Measurements from ENCODE around the gene AMER1. TPM values are rescaled to one million over a fixed set of nuclear protein-coding genes. Genes with fewer than 3 reads are reported as not detected.

Gene AMER1
- 10.2 and 11.9 TPM in 2 replicates for total RNA-seq (2013; cell fraction: nucleolus; rRNA removed)
- total RNA-seq (2014; rRNA removed) (5.4 and 5.5 TPM in 2 replicates), total RNA-seq (2014; rRNA removed; fragmentation: Illumina TruSeq; extraction: Trizol) (4.8 and 5.3 TPM in 2 replicates), total RNA-seq (2021) (6.2 and 6.3 TPM in 2 replicates), polyA plus RNA-seq (2011; rRNA removed) (3.1 and 3.7 TPM in 2 replicates), polyA plus RNA-seq (2014; fragmentation: Illumina TruSeq; extraction: Trizol) (5.7 and 6.1 TPM in 2 replicates), polyA plus RNA-seq (2014; fragmentation: Nextera tagmentation; extraction: Ambion mirVana) (under 1 TPM; 0.31 to 0.40 TPM), polyA plus RNA-seq (2014; rRNA removed) (4.3 and 4.7 TPM in 2 replicates), polyA plus RNA-seq (2016; fragmentation: Nextera tagmentation; extraction: Ambion mirVana) (under 1 TPM; 0.16 to 0.23 TPM), polyA minus RNA-seq (2011; rRNA and poly(A)+ RNA removed) (6.4 and 8.7 TPM in 2 replicates), Bru-seq, nascent RNA (percentile 65 among the genes with signal in this experiment), BruChase-seq, experiment 1, labeled RNA remaining after a 6-hour chase (percentile 64 among the genes with signal in this experiment), BruChase-seq, experiment 2, labeled RNA remaining after a 2-hour chase (percentile 76 among the genes with signal in this experiment)
- polyA plus RNA-seq (2011; ENCODE audit: low read depth) = 1.6 TPM
- 3.4 and 3.6 TPM in 2 replicates for polyA plus RNA-seq (2011; cell fraction: cytosol; rRNA removed)
- 6.0 and 7.2 TPM in 2 replicates for polyA plus RNA-seq (2011; cell fraction: nucleus; rRNA removed)
- polyA plus RNA-seq (2012) = 2.2 TPM in 2 replicates
- polyA minus RNA-seq (2011; cell fraction: cytosol; rRNA and poly(A)+ RNA removed) = 2.3 and 2.5 TPM in 2 replicates
- polyA minus RNA-seq (2011; cell fraction: nucleus; rRNA and poly(A)+ RNA removed) = 4.6 and 7.0 TPM in 2 replicates
- long read RNA-seq, experiment 1 = 0 reads
- long read RNA-seq, experiment 2 = 0 reads

DNA sequence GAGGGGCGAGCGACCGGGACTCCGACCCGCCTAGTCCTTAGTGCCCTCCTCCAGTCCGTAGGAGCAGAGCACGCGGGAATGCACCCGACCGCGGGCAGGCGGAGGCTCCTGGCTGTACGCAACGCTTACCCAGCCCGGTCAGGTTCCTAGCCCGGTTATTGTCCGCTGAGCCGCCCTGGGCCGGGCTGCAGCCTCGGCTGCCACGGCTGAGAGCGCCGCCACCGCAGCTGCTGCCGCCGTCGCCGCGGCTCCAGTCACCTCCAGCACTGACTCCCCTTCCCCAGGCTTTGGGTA lies at the start of gene AMER1:
Gene AMER1 (minus strand): TSS at position 268 of the 294 bp plus-strand sequence. CDS start 12,422 bp downstream, outside the sequence.
- CTCF ChIA-PET = no interaction called here
- Histone ChIP-seq H3K79me2 (ENCODE audit: control insufficient read depth, insufficient read depth, low read length) (peaks cover 7% of the 10 kb centered on the region), H3K27ac (ENCODE audit: control insufficient read depth, insufficient read depth) (peak within 1 kb of the TSS; percentile 84), H4K20me1 (ENCODE audit: control insufficient read depth, insufficient read depth) (no peaks in the 10 kb centered on the region), H3K36me3 (ENCODE audit: control insufficient read depth in 2 of 2, insufficient read depth in 2 of 2, low read length in 1 of 2) (no peaks in the 10 kb centered on the region), H3K9me3 (replicated peaks; ENCODE audit: control insufficient read depth, insufficient read depth, low read length) (no peaks in the 10 kb centered on the region), H3K9ac (ENCODE audit: control insufficient read depth, insufficient read depth, low read length) (peak within 1 kb of the TSS; percentile 62), H3K4me1 (ENCODE audit: control insufficient read depth, insufficient read depth, low read length) (no peaks in the 10 kb centered on the region; the same call in 1 of the 2 replicates), H2AFZ (ENCODE audit: control insufficient read depth, low read depth, low read length) (peak within 1 kb of the TSS; percentile 78), H3K27me3 (replicated peaks in 1 of 2; ENCODE audit: control insufficient read depth in 2 of 2, insufficient read depth in 2 of 2, low read length in 1 of 2) (no peaks in the 10 kb centered on the region), H3K4me2 (ENCODE audit: control insufficient read depth, insufficient read depth) (peak within 1 kb of the TSS; percentile 73), H3K4me3 (peak within 1 kb of the TSS; percentile 76)
- SMC1A ChIA-PET (ENCODE audit: uncharacterized antibody, unreplicated experiment) = interaction anchor here (2.3 kb wide), 1 partner anchor 17 kb away, joined by 6 read pairs; no protein-coding TSS in a partner anchor
- FAIRE-seq = no peak
- ATAC-seq = peak; percentile 68
- RAD21 ChIA-PET (ENCODE audit: unreplicated experiment) = interaction anchor here (1.7 to 2.1 kb wide), 2 partner anchors 35 to 111 kb away, joined by 6 read pairs; no protein-coding TSS in a partner anchor
- in situ Hi-C loops (cut with MboI) = loop anchor here (10.0 to 25.0 kb wide), 2 partner anchors 189 to 1807 kb away; partner anchors contain the start of gene MTMR8
- WGBS (ENCODE audit: insufficient coverage, insufficient replicate concordance, low lambda C conversion rate, missing lambda C conversion rate) = 29% methylated on average over 25 of the region's 29 CpGs
- no peak for DNase-seq (ENCODE audit: low read depth, low spot score)
- POLR2A ChIA-PET = no interaction called here
- intact Hi-C loops (cut with micrococcal nuclease; ENCODE audit: unreplicated experiment) = loop anchor here (10.0 kb wide), 1 partner anchor 451 kb away; a partner anchor contains a TSS
- TF ChIP-seq MYB (IDR thresholded peaks at IDR 0.05; ENCODE audit: borderline replicate concordance, low read depth, low read length) = no peak
- TF ChIP-seq, protein P1, sequence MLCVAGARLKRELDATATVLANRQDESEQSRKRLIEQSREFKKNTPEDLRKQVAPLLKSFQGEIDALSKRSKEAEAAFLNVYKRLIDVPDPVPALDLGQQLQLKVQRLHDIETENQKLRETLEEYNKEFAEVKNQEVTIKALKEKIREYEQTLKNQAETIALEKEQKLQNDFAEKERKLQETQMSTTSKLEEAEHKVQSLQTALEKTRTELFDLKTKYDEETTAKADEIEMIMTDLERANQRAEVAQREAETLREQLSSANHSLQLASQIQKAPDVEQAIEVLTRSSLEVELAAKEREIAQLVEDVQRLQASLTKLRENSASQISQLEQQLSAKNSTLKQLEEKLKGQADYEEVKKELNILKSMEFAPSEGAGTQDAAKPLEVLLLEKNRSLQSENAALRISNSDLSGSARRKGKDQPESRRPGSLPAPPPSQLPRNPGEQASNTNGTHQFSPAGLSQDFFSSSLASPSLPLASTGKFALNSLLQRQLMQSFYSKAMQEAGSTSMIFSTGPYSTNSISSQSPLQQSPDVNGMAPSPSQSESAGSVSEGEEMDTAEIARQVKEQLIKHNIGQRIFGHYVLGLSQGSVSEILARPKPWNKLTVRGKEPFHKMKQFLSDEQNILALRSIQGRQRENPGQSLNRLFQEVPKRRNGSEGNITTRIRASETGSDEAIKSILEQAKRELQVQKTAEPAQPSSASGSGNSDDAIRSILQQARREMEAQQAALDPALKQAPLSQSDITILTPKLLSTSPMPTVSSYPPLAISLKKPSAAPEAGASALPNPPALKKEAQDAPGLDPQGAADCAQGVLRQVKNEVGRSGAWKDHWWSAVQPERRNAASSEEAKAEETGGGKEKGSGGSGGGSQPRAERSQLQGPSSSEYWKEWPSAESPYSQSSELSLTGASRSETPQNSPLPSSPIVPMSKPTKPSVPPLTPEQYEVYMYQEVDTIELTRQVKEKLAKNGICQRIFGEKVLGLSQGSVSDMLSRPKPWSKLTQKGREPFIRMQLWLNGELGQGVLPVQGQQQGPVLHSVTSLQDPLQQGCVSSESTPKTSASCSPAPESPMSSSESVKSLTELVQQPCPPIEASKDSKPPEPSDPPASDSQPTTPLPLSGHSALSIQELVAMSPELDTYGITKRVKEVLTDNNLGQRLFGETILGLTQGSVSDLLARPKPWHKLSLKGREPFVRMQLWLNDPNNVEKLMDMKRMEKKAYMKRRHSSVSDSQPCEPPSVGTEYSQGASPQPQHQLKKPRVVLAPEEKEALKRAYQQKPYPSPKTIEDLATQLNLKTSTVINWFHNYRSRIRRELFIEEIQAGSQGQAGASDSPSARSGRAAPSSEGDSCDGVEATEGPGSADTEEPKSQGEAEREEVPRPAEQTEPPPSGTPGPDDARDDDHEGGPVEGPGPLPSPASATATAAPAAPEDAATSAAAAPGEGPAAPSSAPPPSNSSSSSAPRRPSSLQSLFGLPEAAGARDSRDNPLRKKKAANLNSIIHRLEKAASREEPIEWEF (IDR thresholded peaks at IDR 0.05; ENCODE audit: insufficient replicate concordance, low read depth, low read length) = no peak
- TF ChIP-seq POLR2A (IDR thresholded peaks at IDR 0.05; ENCODE audit: low read depth, low read length) = 0 out of 2 replicates have a peak, but pooled peaks have one; percentile 40
- BruUV-seq (replicated peaks) = no TSS peak
